ENCODE measurements around the gene LANCL2.

DNA sequence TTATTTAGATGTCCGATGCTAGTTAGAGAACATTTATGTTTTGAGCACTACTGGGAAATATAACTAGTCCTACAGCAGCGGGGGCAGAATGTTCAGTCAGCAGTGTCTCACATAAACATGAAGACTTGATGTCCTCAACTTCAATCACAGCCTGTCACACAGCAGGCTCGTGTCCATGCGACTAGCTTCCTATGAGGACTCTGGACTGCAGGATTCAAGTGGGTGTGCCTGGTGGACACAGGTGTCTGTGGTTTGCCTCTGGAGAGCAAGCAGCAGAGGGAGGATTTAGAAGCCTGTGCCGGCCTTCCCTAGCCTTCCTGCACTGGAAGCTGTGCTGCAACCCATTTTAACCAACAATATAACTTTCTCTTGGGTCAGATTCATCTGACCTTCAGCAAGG is 30.0 kb upstream of the LANCL2 start:
- TF ChIP-seq, protein P1, sequence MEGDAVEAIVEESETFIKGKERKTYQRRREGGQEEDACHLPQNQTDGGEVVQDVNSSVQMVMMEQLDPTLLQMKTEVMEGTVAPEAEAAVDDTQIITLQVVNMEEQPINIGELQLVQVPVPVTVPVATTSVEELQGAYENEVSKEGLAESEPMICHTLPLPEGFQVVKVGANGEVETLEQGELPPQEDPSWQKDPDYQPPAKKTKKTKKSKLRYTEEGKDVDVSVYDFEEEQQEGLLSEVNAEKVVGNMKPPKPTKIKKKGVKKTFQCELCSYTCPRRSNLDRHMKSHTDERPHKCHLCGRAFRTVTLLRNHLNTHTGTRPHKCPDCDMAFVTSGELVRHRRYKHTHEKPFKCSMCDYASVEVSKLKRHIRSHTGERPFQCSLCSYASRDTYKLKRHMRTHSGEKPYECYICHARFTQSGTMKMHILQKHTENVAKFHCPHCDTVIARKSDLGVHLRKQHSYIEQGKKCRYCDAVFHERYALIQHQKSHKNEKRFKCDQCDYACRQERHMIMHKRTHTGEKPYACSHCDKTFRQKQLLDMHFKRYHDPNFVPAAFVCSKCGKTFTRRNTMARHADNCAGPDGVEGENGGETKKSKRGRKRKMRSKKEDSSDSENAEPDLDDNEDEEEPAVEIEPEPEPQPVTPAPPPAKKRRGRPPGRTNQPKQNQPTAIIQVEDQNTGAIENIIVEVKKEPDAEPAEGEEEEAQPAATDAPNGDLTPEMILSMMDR (IDR thresholded peaks at IDR 0.05; ENCODE audit: low read depth, low read length, missing input control), result no peak
- TF ChIP-seq RAD21 (IDR thresholded peaks at IDR 0.05), result no peak
- no peak for TF ChIP-seq HNF4A (conservative IDR thresholded peaks at IDR 0.05)
- TF ChIP-seq, protein P2, sequence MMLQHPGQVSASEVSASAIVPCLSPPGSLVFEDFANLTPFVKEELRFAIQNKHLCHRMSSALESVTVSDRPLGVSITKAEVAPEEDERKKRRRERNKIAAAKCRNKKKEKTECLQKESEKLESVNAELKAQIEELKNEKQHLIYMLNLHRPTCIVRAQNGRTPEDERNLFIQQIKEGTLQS (IDR thresholded peaks at IDR 0.05), result no peak
- TF ChIP-seq, protein P3, sequence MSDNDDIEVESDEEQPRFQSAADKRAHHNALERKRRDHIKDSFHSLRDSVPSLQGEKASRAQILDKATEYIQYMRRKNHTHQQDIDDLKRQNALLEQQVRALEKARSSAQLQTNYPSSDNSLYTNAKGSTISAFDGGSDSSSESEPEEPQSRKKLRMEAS (IDR thresholded peaks at IDR 0.05), result no peak
- TF ChIP-seq, protein P4, sequence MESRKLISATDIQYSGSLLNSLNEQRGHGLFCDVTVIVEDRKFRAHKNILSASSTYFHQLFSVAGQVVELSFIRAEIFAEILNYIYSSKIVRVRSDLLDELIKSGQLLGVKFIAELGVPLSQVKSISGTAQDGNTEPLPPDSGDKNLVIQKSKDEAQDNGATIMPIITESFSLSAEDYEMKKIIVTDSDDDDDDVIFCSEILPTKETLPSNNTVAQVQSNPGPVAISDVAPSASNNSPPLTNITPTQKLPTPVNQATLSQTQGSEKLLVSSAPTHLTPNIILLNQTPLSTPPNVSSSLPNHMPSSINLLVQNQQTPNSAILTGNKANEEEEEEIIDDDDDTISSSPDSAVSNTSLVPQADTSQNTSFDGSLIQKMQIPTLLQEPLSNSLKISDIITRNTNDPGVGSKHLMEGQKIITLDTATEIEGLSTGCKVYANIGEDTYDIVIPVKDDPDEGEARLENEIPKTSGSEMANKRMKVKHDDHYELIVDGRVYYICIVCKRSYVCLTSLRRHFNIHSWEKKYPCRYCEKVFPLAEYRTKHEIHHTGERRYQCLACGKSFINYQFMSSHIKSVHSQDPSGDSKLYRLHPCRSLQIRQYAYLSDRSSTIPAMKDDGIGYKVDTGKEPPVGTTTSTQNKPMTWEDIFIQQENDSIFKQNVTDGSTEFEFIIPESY (IDR thresholded peaks at IDR 0.05), result no peak
- TF ChIP-seq, protein P5, sequence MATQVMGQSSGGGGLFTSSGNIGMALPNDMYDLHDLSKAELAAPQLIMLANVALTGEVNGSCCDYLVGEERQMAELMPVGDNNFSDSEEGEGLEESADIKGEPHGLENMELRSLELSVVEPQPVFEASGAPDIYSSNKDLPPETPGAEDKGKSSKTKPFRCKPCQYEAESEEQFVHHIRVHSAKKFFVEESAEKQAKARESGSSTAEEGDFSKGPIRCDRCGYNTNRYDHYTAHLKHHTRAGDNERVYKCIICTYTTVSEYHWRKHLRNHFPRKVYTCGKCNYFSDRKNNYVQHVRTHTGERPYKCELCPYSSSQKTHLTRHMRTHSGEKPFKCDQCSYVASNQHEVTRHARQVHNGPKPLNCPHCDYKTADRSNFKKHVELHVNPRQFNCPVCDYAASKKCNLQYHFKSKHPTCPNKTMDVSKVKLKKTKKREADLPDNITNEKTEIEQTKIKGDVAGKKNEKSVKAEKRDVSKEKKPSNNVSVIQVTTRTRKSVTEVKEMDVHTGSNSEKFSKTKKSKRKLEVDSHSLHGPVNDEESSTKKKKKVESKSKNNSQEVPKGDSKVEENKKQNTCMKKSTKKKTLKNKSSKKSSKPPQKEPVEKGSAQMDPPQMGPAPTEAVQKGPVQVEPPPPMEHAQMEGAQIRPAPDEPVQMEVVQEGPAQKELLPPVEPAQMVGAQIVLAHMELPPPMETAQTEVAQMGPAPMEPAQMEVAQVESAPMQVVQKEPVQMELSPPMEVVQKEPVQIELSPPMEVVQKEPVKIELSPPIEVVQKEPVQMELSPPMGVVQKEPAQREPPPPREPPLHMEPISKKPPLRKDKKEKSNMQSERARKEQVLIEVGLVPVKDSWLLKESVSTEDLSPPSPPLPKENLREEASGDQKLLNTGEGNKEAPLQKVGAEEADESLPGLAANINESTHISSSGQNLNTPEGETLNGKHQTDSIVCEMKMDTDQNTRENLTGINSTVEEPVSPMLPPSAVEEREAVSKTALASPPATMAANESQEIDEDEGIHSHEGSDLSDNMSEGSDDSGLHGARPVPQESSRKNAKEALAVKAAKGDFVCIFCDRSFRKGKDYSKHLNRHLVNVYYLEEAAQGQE (IDR thresholded peaks at IDR 0.05), result no peak
- no peak for TF ChIP-seq TAF1 (conservative IDR thresholded peaks at IDR 0.05)
- TF ChIP-seq EGR1 (IDR thresholded peaks at IDR 0.05; ENCODE audit: low read depth in 2 of 2), result no peak
- TF ChIP-seq HNF4G (IDR thresholded peaks at IDR 0.05), result no peak
- TF ChIP-seq YY1 (IDR thresholded peaks at IDR 0.05), result no peak
- no peak for TF ChIP-seq RXRA (IDR thresholded peaks at IDR 0.05)
- TF ChIP-seq SP1 (IDR thresholded peaks at IDR 0.05), result no peak
